ENCODE measurements around the gene ZNF17. TPM values are rescaled to one million over a fixed set of nuclear protein-coding genes. Genes with fewer than 3 reads are reported as not detected.

Gene ZNF17
- total RNA-seq, 4 donors from 2014 or later, result 4.4 to 12.6 (median 6.2) TPM

- Histone ChIP-seq H3K36me3 (peaks cover 10 to 37% (median 12%) of the 10 kb centered on the region in 3 donors), H3K27me3 (no peaks in the 10 kb centered on the region), H3K4me1 (no peaks in the 10 kb centered on the region), H3K9me3 (peaks cover 0 to 53% (median 31%) of the 10 kb centered on the region in 3 donors), H3K4me3 (no peak overlapping the region), H3K27ac (no peak overlapping the region)
- TF ChIP-seq CTCF (IDR thresholded peaks at IDR 0.05) (no peak), POLR2A (IDR thresholded peaks at IDR 0.05) (no peak)
- DNase-seq, result no peak
- intact Hi-C loops (cut with DNase I), result no loop called here
Measured at GRCh38 chr19:57380923-57381322, 30.0 kb upstream of the ZNF17 start.

- Histone ChIP-seq H3K4me3 (no peak overlapping the region), H3K27ac (no peak overlapping the region), H3K27me3 (no peaks in the 10 kb centered on the region), H3K9me3 (peaks cover 0 to 33% (median 10%) of the 10 kb centered on the region in 3 donors), H3K4me1 (no peaks in the 10 kb centered on the region), H3K36me3 (peaks cover 0 to 16% (median 1%) of the 10 kb centered on the region in 3 donors)
- intact Hi-C loops (cut with DNase I), result no loop called here
- 66 to 78% methylated on average over 7 of the region's 7 CpGs for WGBS, 2 donors
- no peak for DNase-seq
- TF ChIP-seq CTCF (IDR thresholded peaks at IDR 0.05) (no peak), POLR2A (IDR thresholded peaks at IDR 0.05) (no peak)
Measured at GRCh38 chr19:57382806-57383488, 28.0 kb upstream of the ZNF17 start.

GRCh38 chr19:57389194-57389729 lies 21.7 kb upstream of the ZNF17 start:
- H3K27me3 ChIP-seq, result no peaks in the 10 kb centered on the region
- peak overlapping the region; percentile 80 to 92 (median 90) for H3K27ac ChIP-seq
- peaks cover 0 to 5% (median 0%) of the 10 kb centered on the region in 3 donors for H3K9me3 ChIP-seq
- H3K4me1 ChIP-seq, result peaks cover 10 to 24% (median 11%) of the 10 kb centered on the region in 3 donors
- intact Hi-C loops (cut with DNase I), result no loop called here
- TF ChIP-seq CTCF (IDR thresholded peaks at IDR 0.05), result no peak
- TF ChIP-seq POLR2A (IDR thresholded peaks at IDR 0.05), result no peak
- peak overlapping the region; percentile 63 to 84 (median 80) for H3K4me3 ChIP-seq
- peaks cover 0 to 15% (median 4%) of the 10 kb centered on the region in 3 donors for H3K36me3 ChIP-seq
- WGBS, 2 donors, result 56 to 58% methylated on average over 11 of the region's 11 CpGs
- DNase-seq, result no peak

GRCh38 chr19:57389730-57390598 lies 21.0 kb upstream of the ZNF17 start, which contains the start of gene ZNF548:
Gene ZNF548 (plus strand): TSS chr19:57389854. CDS start chr19:57390100, 246 bp downstream.
- peaks cover 10 to 24% (median 11%) of the 10 kb centered on the region in 3 donors for H3K4me1 ChIP-seq
- TF ChIP-seq CTCF (IDR thresholded peaks at IDR 0.05) (peak in 4 of 6 experiments; percentile 26 to 49 (median 41)), POLR2A (IDR thresholded peaks at IDR 0.05) (peak in 3 of 4 donors; percentile 34 to 60 (median 35))
- peak within 1 kb of the TSS; percentile 63 to 84 (median 80) for H3K4me3 ChIP-seq
- H3K27ac ChIP-seq, result peak within 1 kb of the TSS; percentile 80 to 92 (median 90)
- peak; percentile 93 for DNase-seq
- intact Hi-C loops (cut with DNase I), result no loop called here
- peaks cover 0 to 10% (median 0%) of the 10 kb centered on the region in 3 donors for H3K9me3 ChIP-seq
- H3K27me3 ChIP-seq, result no peaks in the 10 kb centered on the region
- 1% methylated on average over 5 to 22 of the region's 50 CpGs for WGBS, 2 donors
- peaks cover 0 to 22% (median 4%) of the 10 kb centered on the region in 3 donors for H3K36me3 ChIP-seq
